Activated naive CD8-positive, alpha-beta T cell treated with anti-CD3 and anti-CD28 coated beads, Interleukin-2, amount 10 ng/mL, durations not matched to agents 7 days and 5 days (primary cell): ENCODE results near the gene HOXB1. TPM values are rescaled to one million over a fixed set of nuclear protein-coding genes. Genes with fewer than 3 reads are reported as not detected.
"Not testable (repeated sequence)": the region's sequence is repeated elsewhere in the genome, so short reads cannot be mapped to it uniquely, and the experiment has no call there.

Experiments
- ATAC-seq: fragments of 150-1000 bp; cut with Tn5 transposase; one replicate; pipeline ENCODE4 v1.10.0; 2021; ENCODE audit warnings: low read depth, moderate library complexity
- POLR2A ChIA-PET: fragments of 350-600 bp; sonication (Branson Sonifier 250); formaldehyde crosslinking; loops from one replicate; lab custom pipeline; 2021; ENCODE audit warnings: antibody characterized with exemption; lab: Charles Lee
- DNase-seq: peaks from one replicate; pipeline ENCODE4 v3.0.0; 2021
- H3K27ac Mint-ChIP-seq: one replicate; pipeline ENCODE4 v1.8.0; 2022; ENCODE audit warnings: mild to moderate bottlenecking, mixed read lengths
- H3K27me3 Mint-ChIP-seq: one replicate; pipeline ENCODE4 v1.8.0; 2022; ENCODE audit warnings: mild to moderate bottlenecking, moderate library complexity, mixed read lengths
- H3K36me3 Mint-ChIP-seq: one replicate; pipeline ENCODE4 v1.8.0; 2021; ENCODE audit warnings: mild to moderate bottlenecking, mixed read lengths
- H3K4me1 Mint-ChIP-seq: one replicate; pipeline ENCODE4 v1.8.0; 2021; ENCODE audit warnings: mixed read lengths
- H3K4me3 Mint-ChIP-seq: one replicate; pipeline ENCODE4 v1.8.0; 2022; ENCODE audit warnings: mild to moderate bottlenecking, moderate library complexity, mixed read lengths
- H3K9me3 Mint-ChIP-seq: one replicate; pipeline ENCODE4 v1.8.0; 2021; ENCODE audit warnings: mixed read lengths
- total RNA-seq, 2 experiments: library from RNA; stranded (reverse); gene quantifications; one replicate each; pipeline ENCODE4 v1.2.3, GENCODE V29; 2021

HOXB1 gene
- total RNA-seq, 2 experiments from 2014 or later, result not detected

GRCh38 chr17:48510381-48510760 lies 20.4 kb downstream of the HOXB1 start:
- H3K4me3 Mint-ChIP-seq, result peak overlapping the region; percentile 59
- POLR2A ChIA-PET, result interaction anchor here (1.7 kb wide), 1 partner anchor 36 kb away, joined by 9 read pairs; no protein-coding TSS in a partner anchor
- peaks cover 1% of the 10 kb centered on the region for H3K9me3 Mint-ChIP-seq
- DNase-seq, result no peak
- H3K36me3 Mint-ChIP-seq, result peaks cover 8% of the 10 kb centered on the region
- peaks cover 13% of the 10 kb centered on the region for H3K27me3 Mint-ChIP-seq
- no peak for ATAC-seq
- peaks cover 51% of the 10 kb centered on the region for H3K4me1 Mint-ChIP-seq
- peak overlapping the region; percentile 95 for H3K27ac Mint-ChIP-seq

- DNase-seq, POLR2A ChIA-PET, ATAC-seq, H3K27ac Mint-ChIP-seq, H3K27me3 Mint-ChIP-seq, H3K4me3 Mint-ChIP-seq, H3K36me3 Mint-ChIP-seq, H3K9me3 Mint-ChIP-seq: not testable (repeated sequence)
- peaks cover 53% of the 10 kb centered on the region for H3K4me1 Mint-ChIP-seq
Observed at GRCh38 chr17:48509708-48510107, 21.1 kb downstream of the HOXB1 start.

- H3K4me3 Mint-ChIP-seq, result peak overlapping the region; percentile 22
- ATAC-seq (no peak), DNase-seq (no peak)
- peak overlapping the region; percentile 64 for H3K27ac Mint-ChIP-seq
- peaks cover 16% of the 10 kb centered on the region for H3K27me3 Mint-ChIP-seq
- POLR2A ChIA-PET, result interaction anchor here (0.5 to 1.3 kb wide), 10 partner anchors 8 to 71 kb away, joined by 3 to 4 read pairs (median 3); no protein-coding TSS in a partner anchor
- peaks cover 1% of the 10 kb centered on the region for H3K9me3 Mint-ChIP-seq
- H3K4me1 Mint-ChIP-seq, result peaks cover 29% of the 10 kb centered on the region
- peaks cover 3% of the 10 kb centered on the region for H3K36me3 Mint-ChIP-seq
Observed at GRCh38 chr17:48506246-48506645, 24.6 kb downstream of the HOXB1 start.

- POLR2A ChIA-PET, result interaction anchor here (0.5 to 1.3 kb wide), 10 partner anchors 9 to 71 kb away, joined by 3 to 4 read pairs (median 3); no protein-coding TSS in a partner anchor
- Mint-ChIP-seq H3K36me3 (peaks cover 3% of the 10 kb centered on the region), H3K4me3 (peak overlapping the region; percentile 22), H3K4me1 (peaks cover 27% of the 10 kb centered on the region), H3K9me3 (peaks cover 1% of the 10 kb centered on the region), H3K27me3 (peaks cover 18% of the 10 kb centered on the region), H3K27ac (peak overlapping the region; percentile 64)
- ATAC-seq, result peak; percentile 96
- DNase-seq, result no peak
Observed at GRCh38 chr17:48505788-48506187, 25.0 kb downstream of the HOXB1 start.

GRCh38 chr17:48504953-48505352 lies 25.9 kb downstream of the HOXB1 start:
- peaks cover 25% of the 10 kb centered on the region for H3K27me3 Mint-ChIP-seq
- peak overlapping the region; percentile 58 for H3K27ac Mint-ChIP-seq
- ATAC-seq, result no peak
- no peak overlapping the region for H3K4me3 Mint-ChIP-seq
- H3K4me1 Mint-ChIP-seq, result peaks cover 20% of the 10 kb centered on the region
- peaks cover 1% of the 10 kb centered on the region for H3K9me3 Mint-ChIP-seq
- no peak for DNase-seq
- POLR2A ChIA-PET, result no interaction called here
- H3K36me3 Mint-ChIP-seq, result peaks cover 3% of the 10 kb centered on the region

- H3K4me3 Mint-ChIP-seq, result no peak overlapping the region
- DNase-seq (no peak), ATAC-seq (no peak)
- H3K9me3 Mint-ChIP-seq, result no peaks in the 10 kb centered on the region
- peaks cover 3% of the 10 kb centered on the region for H3K36me3 Mint-ChIP-seq
- POLR2A ChIA-PET, result interaction anchor here (1.0 to 1.3 kb wide), 3 partner anchors 10 to 71 kb away, joined by 3 to 5 read pairs (median 3); no protein-coding TSS in a partner anchor
- H3K4me1 Mint-ChIP-seq, result peaks cover 20% of the 10 kb centered on the region
- H3K27me3 Mint-ChIP-seq, result peaks cover 36% of the 10 kb centered on the region
- H3K27ac Mint-ChIP-seq, result no peak overlapping the region
Observed at GRCh38 chr17:48503747-48504146, 27.1 kb downstream of the HOXB1 start.

GRCh38 chr17:48502901-48503300 lies 27.9 kb downstream of the HOXB1 start:
- H3K4me3 Mint-ChIP-seq, result no peak overlapping the region
- no peaks in the 10 kb centered on the region for H3K9me3 Mint-ChIP-seq
- H3K36me3 Mint-ChIP-seq, result peaks cover 3% of the 10 kb centered on the region
- peaks cover 43% of the 10 kb centered on the region for H3K27me3 Mint-ChIP-seq
- DNase-seq (no peak), ATAC-seq (no peak)
- H3K27ac Mint-ChIP-seq, result no peak overlapping the region
- POLR2A ChIA-PET, result interaction anchor here (0.6 to 1.0 kb wide), 2 partner anchors 8 to 10 kb away, joined by 3 to 4 read pairs; no protein-coding TSS in a partner anchor
- peaks cover 20% of the 10 kb centered on the region for H3K4me1 Mint-ChIP-seq

- no peak for DNase-seq
- H3K27me3 Mint-ChIP-seq, result peaks cover 45% of the 10 kb centered on the region
- no peak overlapping the region for H3K27ac Mint-ChIP-seq
- H3K36me3 Mint-ChIP-seq, result peaks cover 3% of the 10 kb centered on the region
- peaks cover 20% of the 10 kb centered on the region for H3K4me1 Mint-ChIP-seq
- POLR2A ChIA-PET, result interaction anchor here (0.6 kb wide), 1 partner anchor 9 kb away, joined by 4 read pairs; no protein-coding TSS in a partner anchor
- H3K9me3 Mint-ChIP-seq, result no peaks in the 10 kb centered on the region
- H3K4me3 Mint-ChIP-seq, result no peak overlapping the region
- ATAC-seq, result no peak
Observed at GRCh38 chr17:48502312-48502711, 28.5 kb downstream of the HOXB1 start.

- H3K36me3 Mint-ChIP-seq, result no peaks in the 10 kb centered on the region
- ATAC-seq, result no peak
- peaks cover 19% of the 10 kb centered on the region for H3K4me1 Mint-ChIP-seq
Observed at GRCh38 chr17:48500435-48501426, 30.1 kb downstream of the HOXB1 start.

GRCh38 chr17:48499735-48500434 lies 30.9 kb downstream of the HOXB1 start:
- H3K36me3 Mint-ChIP-seq, result no peaks in the 10 kb centered on the region
- no peaks in the 10 kb centered on the region for H3K9me3 Mint-ChIP-seq
- POLR2A ChIA-PET, result interaction anchor here (1.8 kb wide), 1 partner anchor 42 kb away, joined by 5 read pairs; no protein-coding TSS in a partner anchor
- no peak for DNase-seq
- no peak overlapping the region for H3K4me3 Mint-ChIP-seq
- no peak overlapping the region for H3K27ac Mint-ChIP-seq
- no peak for ATAC-seq
- peaks cover 12% of the 10 kb centered on the region for H3K4me1 Mint-ChIP-seq
- H3K27me3 Mint-ChIP-seq, result peaks cover 57% of the 10 kb centered on the region

More at GRCh38 chr17:48500435-48501426, 30.1 kb downstream of the HOXB1 start:
- peaks cover 50% of the 10 kb centered on the region for H3K27me3 Mint-ChIP-seq
- H3K9me3 Mint-ChIP-seq, result no peaks in the 10 kb centered on the region
- H3K4me3 Mint-ChIP-seq, result no peak overlapping the region
- H3K27ac Mint-ChIP-seq, result no peak overlapping the region
- no peak for DNase-seq
- POLR2A ChIA-PET, result interaction anchor here (1.8 kb wide), 1 partner anchor 41 kb away, joined by 5 read pairs; no protein-coding TSS in a partner anchor

GRCh38 chr17:48499248-48499647 lies 31.6 kb downstream of the HOXB1 start:
- ATAC-seq, result no peak
- POLR2A ChIA-PET, result interaction anchor here (1.8 kb wide), 1 partner anchor 43 kb away, joined by 5 read pairs; no protein-coding TSS in a partner anchor
- H3K4me1 Mint-ChIP-seq, result peaks cover 6% of the 10 kb centered on the region
- H3K9me3 Mint-ChIP-seq, result no peaks in the 10 kb centered on the region
- no peaks in the 10 kb centered on the region for H3K36me3 Mint-ChIP-seq
- peaks cover 61% of the 10 kb centered on the region for H3K27me3 Mint-ChIP-seq
- no peak overlapping the region for H3K27ac Mint-ChIP-seq
- no peak overlapping the region for H3K4me3 Mint-ChIP-seq
- no peak for DNase-seq

GRCh38 chr17:48498164-48498850 lies 32.5 kb downstream of the HOXB1 start:
- DNase-seq (no peak), ATAC-seq (no peak)
- Mint-ChIP-seq H3K4me1 (peaks cover 5% of the 10 kb centered on the region), H3K36me3 (no peaks in the 10 kb centered on the region), H3K27me3 (peaks cover 66% of the 10 kb centered on the region), H3K27ac (no peak overlapping the region), H3K4me3 (no peak overlapping the region), H3K9me3 (no peaks in the 10 kb centered on the region)
- POLR2A ChIA-PET, result interaction anchor here (0.5 kb wide), 1 partner anchor 13 kb away, joined by 5 read pairs; no protein-coding TSS in a partner anchor
